Caco-2 (cell line): ENCODE data around the gene FOXP1. TPM values are rescaled to one million over a fixed set of nuclear protein-coding genes. Genes with fewer than 3 reads are reported as not detected.
A peak's percentile ranks its signal among the peaks of the same experiment; 100 is the strongest.

Experiments
- BruUV-seq: library from RNA; stranded (reverse); fragments of 400-500 nt; replicated peaks from 2 replicates; lab custom pipeline; 2021; lab: Mats Ljungman, UMichigan
- CTCF ChIA-PET: fragments of 300-600 bp; sonication (Branson Sonifier 250); formaldehyde crosslinking; loops from one replicate; lab custom pipeline; 2022; ENCODE audit warnings: antibody characterized with exemption; lab: Charles Lee
- POLR2A ChIA-PET: fragments of 300-600 bp; sonication (Branson Sonifier 250); formaldehyde crosslinking; loops from one replicate; lab custom pipeline; 2022; ENCODE audit warnings: antibody characterized with exemption; lab: Charles Lee
- DNase-seq, 2 experiments: peaks; one replicate each; pipeline versions ENCODE4 v3.0.0 to v3.0.0-alpha.2; 2020 to 2022
- H3K27me3 ChIP-seq: replicated peaks from 2 replicates; pipeline ENCODE4 v1.6.0; 2011; ENCODE audit warnings: low read length; ENCODE audit not compliant: control insufficient read depth, insufficient read depth
- H3K36me3 ChIP-seq: 2 replicates; pipeline ENCODE4 v1.5.1; 2011; ENCODE audit warnings: low read length; ENCODE audit not compliant: control insufficient read depth, insufficient read depth
- H3K4me1 ChIP-seq: fragments of 250-450 bp; sonication (Bioruptor Pico); 2 replicates; pipeline ENCODE4 v1.5.1; 2020; ENCODE audit warnings: mild to moderate bottlenecking
- H3K4me3 ChIP-seq: 2 replicates; pipeline ENCODE4 v1.5.1; 2011; ENCODE audit warnings: low read depth, mild to moderate bottlenecking, control low read depth, low read length
- H3K9me3 ChIP-seq: fragments of 250-450 bp; sonication (Bioruptor Pico); 2 replicates; pipeline ENCODE4 v1.5.1; 2020; ENCODE audit warnings: mild to moderate bottlenecking, moderate library complexity
- H3K27ac Mint-ChIP-seq: one replicate; pipeline ENCODE4 v1.8.0; 2022; ENCODE audit warnings: mixed read lengths; ENCODE audit not compliant: unreplicated experiment
- H3K27me3 Mint-ChIP-seq: one replicate; pipeline ENCODE4 v1.8.0; 2022; ENCODE audit warnings: mixed read lengths; ENCODE audit not compliant: insufficient read depth, unreplicated experiment
- H3K36me3 Mint-ChIP-seq: one replicate; pipeline ENCODE4 v1.8.0; 2022; ENCODE audit warnings: mild to moderate bottlenecking, mixed read lengths; ENCODE audit not compliant: insufficient read depth, unreplicated experiment
- H3K4me1 Mint-ChIP-seq: one replicate; pipeline ENCODE4 v1.8.0; 2022; ENCODE audit warnings: low read depth, mixed read lengths; ENCODE audit not compliant: unreplicated experiment
- H3K4me3 Mint-ChIP-seq: one replicate; pipeline ENCODE4 v1.8.0; 2022; ENCODE audit warnings: mild to moderate bottlenecking, moderate library complexity, mixed read lengths; ENCODE audit not compliant: unreplicated experiment
- H3K9me3 Mint-ChIP-seq: one replicate; pipeline ENCODE4 v1.8.0; 2022; ENCODE audit warnings: mixed read lengths; ENCODE audit not compliant: unreplicated experiment
- CTCF ChIP-seq, 2 experiments: fragments of 200-600 bp in 1 of 2; IDR thresholded peaks; 1 replicate in 1 of 2; 2 replicates in 1 of 2; pipeline versions ENCODE4 v1.5.1 to v1.8.0; 2011 to 2022; ENCODE audit warnings: antibody characterized with exemption in 1 of 2, control low read depth in 1 of 2, inconsistent platforms in 1 of 2, low read depth in 1 of 2, low read length in 1 of 2, mild to moderate bottlenecking in 1 of 2, moderate library complexity in 1 of 2; ENCODE audit not compliant: insufficient read depth in 1 of 2, severe bottlenecking in 1 of 2, unreplicated experiment in 1 of 2
- intact Hi-C: fragments of 100-400 bp; cut with micrococcal nuclease; formaldehyde crosslinking; loops from one replicate; pipeline ENCODE4 v1.10.0; 2022; ENCODE audit not compliant: unreplicated experiment
- total RNA-seq: library from RNA; stranded (reverse); gene quantifications from 2 replicates; pipeline ENCODE4 v1.2.3, GENCODE V29; 2022

The FOXP1 gene
- total RNA-seq, 1 experiment from 2014 or later = 131 TPM

- Mint-ChIP-seq H3K9me3 (no peaks in the 10 kb centered on the region), H3K27ac (peak overlapping the region; percentile 72), H3K4me1 (peaks cover 56% of the 10 kb centered on the region), H3K36me3 (peaks cover 99% of the 10 kb centered on the region), H3K4me3 (no peak overlapping the region), H3K27me3 (no peaks in the 10 kb centered on the region)
- H3K9me3 ChIP-seq = no peaks in the 10 kb centered on the region
- H3K4me3 ChIP-seq = no peak overlapping the region
- no TSS peak for BruUV-seq
- ChIA-PET CTCF (no interaction called here), POLR2A (no interaction called here)
- DNase-seq = no peak
- peaks cover 42% of the 10 kb centered on the region for H3K4me1 ChIP-seq
- intact Hi-C loops = no loop called here
- TF ChIP-seq CTCF (IDR thresholded peaks at IDR 0.05; ENCODE audit: insufficient read depth in 1 of 2, low read depth in 1 of 2, low read length in 1 of 2, severe bottlenecking in 1 of 2, unreplicated experiment in 1 of 2) = no peak
- no peaks in the 10 kb centered on the region for H3K27me3 ChIP-seq
- H3K36me3 ChIP-seq = peaks cover 4% of the 10 kb centered on the region
Observed at GRCh38 chr3:71050538-71051258, 532.8 kb downstream of the FOXP1 start.

GRCh38 chr3:71050166-71050537, 533.4 kb downstream of the FOXP1 start:
- POLR2A ChIA-PET = no interaction called here
- H3K9me3 Mint-ChIP-seq = no peaks in the 10 kb centered on the region
- Histone ChIP-seq H3K27me3 (no peaks in the 10 kb centered on the region), H3K9me3 (no peaks in the 10 kb centered on the region), H3K4me3 (no peak overlapping the region), H3K4me1 (peaks cover 37% of the 10 kb centered on the region), H3K36me3 (peaks cover 6% of the 10 kb centered on the region)
- BruUV-seq = no TSS peak
- intact Hi-C loops = no loop called here
- TF ChIP-seq CTCF (IDR thresholded peaks at IDR 0.05; ENCODE audit: insufficient read depth in 1 of 2, low read depth in 1 of 2, low read length in 1 of 2, severe bottlenecking in 1 of 2, unreplicated experiment in 1 of 2) = no peak
- CTCF ChIA-PET = no interaction called here
- peaks cover 51% of the 10 kb centered on the region for H3K4me1 Mint-ChIP-seq
- no peak for DNase-seq
- H3K4me3 Mint-ChIP-seq = no peak overlapping the region
- H3K27me3 Mint-ChIP-seq = no peaks in the 10 kb centered on the region
- peaks cover 99% of the 10 kb centered on the region for H3K36me3 Mint-ChIP-seq
- H3K27ac Mint-ChIP-seq = peak overlapping the region; percentile 63

GRCh38 chr3:71048948-71049347, 534.6 kb downstream of the FOXP1 start:
- BruUV-seq = no TSS peak
- TF ChIP-seq CTCF (IDR thresholded peaks at IDR 0.05; ENCODE audit: insufficient read depth in 1 of 2, low read depth in 1 of 2, low read length in 1 of 2, severe bottlenecking in 1 of 2, unreplicated experiment in 1 of 2) = no peak
- Mint-ChIP-seq H3K4me1 (peaks cover 39% of the 10 kb centered on the region), H3K4me3 (peak overlapping the region; percentile 36), H3K36me3 (peaks cover 99% of the 10 kb centered on the region), H3K9me3 (no peaks in the 10 kb centered on the region), H3K27ac (peak overlapping the region; percentile 50), H3K27me3 (no peaks in the 10 kb centered on the region)
- intact Hi-C loops = no loop called here
- Histone ChIP-seq H3K4me1 (peaks cover 37% of the 10 kb centered on the region), H3K9me3 (no peaks in the 10 kb centered on the region), H3K36me3 (peaks cover 8% of the 10 kb centered on the region), H3K4me3 (no peak overlapping the region), H3K27me3 (no peaks in the 10 kb centered on the region)
- POLR2A ChIA-PET = no interaction called here
- CTCF ChIA-PET = no interaction called here
- peak in 1 of 2 experiments; percentile 38 for DNase-seq
